ENCODE data around the gene AKAP12. TPM values are rescaled to one million over a fixed set of nuclear protein-coding genes. Genes with fewer than 3 reads are reported as not detected.

AKAP12 gene
- total RNA-seq, 1 experiment from 2014 or later, result 109 TPM

GRCh38 chr6:151324488-151324825 is 84.7 kb downstream of the AKAP12 start:
- Histone ChIP-seq H3K36me3 (ENCODE audit: low read depth, low read length) (no peaks in the 10 kb centered on the region), H3K27ac (ENCODE audit: low read length) (peak overlapping the region; percentile 87), H3K4me3 (ENCODE audit: low read length) (peak overlapping the region; percentile 89), H3K9me3 (ENCODE audit: low read length) (no peaks in the 10 kb centered on the region), H3K79me2 (ENCODE audit: low read length) (peaks cover 42% of the 10 kb centered on the region), H3F3A (ENCODE audit: low read length, unreplicated experiment) (no peaks in the 10 kb centered on the region), H2AFZ (ENCODE audit: low read length) (0 out of 2 replicates have a peak overlapping the region, but pooled peaks have one; percentile 14), H3K27me3 (ENCODE audit: low read length) (no peaks in the 10 kb centered on the region), H3K4me1 (ENCODE audit: insufficient read depth, low read length) (peaks cover 27% of the 10 kb centered on the region), H4K20me1 (ENCODE audit: low read length) (peaks cover 11% of the 10 kb centered on the region), H3K9ac (ENCODE audit: low read length) (peak overlapping the region; percentile 95), H3K9me2 (replicated peaks; ENCODE audit: low read length) (no peaks in the 10 kb centered on the region), H3K4me2 (ENCODE audit: low read length) (peak overlapping the region; percentile 80)
- DNase-seq (no peak), ATAC-seq (no peak)
- BruUV-seq (replicated peaks), result no TSS peak
- CTCF ChIA-PET, result interaction anchor here (0.6 to 2.9 kb wide), 8 partner anchors 50 to 433 kb away, joined by 3 to 17 read pairs (median 9); no protein-coding TSS in a partner anchor
- intact Hi-C loops (cut with micrococcal nuclease), result loop anchor here (1.0 to 10.0 kb wide), 3 partner anchors 80 to 310 kb away; no protein-coding TSS in a partner anchor
- POLR2A ChIA-PET (ENCODE audit: unreplicated experiment), result interaction anchor here (0.5 to 0.6 kb wide), 2 partner anchors 265 to 279 kb away, joined by 3 to 4 read pairs; no protein-coding TSS in a partner anchor
- TF ChIP-seq EZH2phosphoT487 (IDR thresholded peaks at IDR 0.05; ENCODE audit: borderline replicate concordance, low read length) (no peak), CTCF (conservative IDR thresholded peaks at IDR 0.05; ENCODE audit: low read depth, low read length) (no peak; the same call in 1 of the 2 replicates), EZH2 (IDR thresholded peaks at IDR 0.05; ENCODE audit: low read length, unreplicated experiment) (no peak)

- Histone ChIP-seq H3K4me3 (ENCODE audit: low read length) (peak overlapping the region; percentile 89), H3K27ac (ENCODE audit: low read length) (peak overlapping the region; percentile 87), H3K36me3 (ENCODE audit: low read depth, low read length) (no peaks in the 10 kb centered on the region), H3K4me2 (ENCODE audit: low read length) (peak overlapping the region; percentile 80), H3F3A (ENCODE audit: low read length, unreplicated experiment) (no peaks in the 10 kb centered on the region), H4K20me1 (ENCODE audit: low read length) (peaks cover 20% of the 10 kb centered on the region), H3K4me1 (ENCODE audit: insufficient read depth, low read length) (peaks cover 27% of the 10 kb centered on the region), H2AFZ (ENCODE audit: low read length) (peak overlapping the region; percentile 28), H3K79me2 (ENCODE audit: low read length) (peaks cover 51% of the 10 kb centered on the region), H3K9me3 (ENCODE audit: low read length) (no peaks in the 10 kb centered on the region), H3K9ac (ENCODE audit: low read length) (peak overlapping the region; percentile 95), H3K9me2 (replicated peaks; ENCODE audit: low read length) (no peaks in the 10 kb centered on the region), H3K27me3 (ENCODE audit: low read length) (no peaks in the 10 kb centered on the region)
- TF ChIP-seq CTCF (conservative IDR thresholded peaks at IDR 0.05; ENCODE audit: low read depth, low read length), result no peak
- TF ChIP-seq EZH2 (IDR thresholded peaks at IDR 0.05; ENCODE audit: low read length, unreplicated experiment), result no peak
- no peak for TF ChIP-seq EZH2phosphoT487 (IDR thresholded peaks at IDR 0.05; ENCODE audit: borderline replicate concordance, low read length)
- intact Hi-C loops (cut with micrococcal nuclease), result loop anchor here (2.0 to 10.0 kb wide), 2 partner anchors 81 to 265 kb away; no protein-coding TSS in a partner anchor
- DNase-seq (peak; percentile 68), ATAC-seq (peak; percentile 72)
- no TSS peak for BruUV-seq (replicated peaks)
- ChIA-PET CTCF (interaction anchor here (0.6 to 2.9 kb wide), 6 partner anchors 10 to 509 kb away, joined by 4 to 17 read pairs (median 6); no protein-coding TSS in a partner anchor), POLR2A (ENCODE audit: unreplicated experiment) (interaction anchor here (0.6 to 0.7 kb wide), 7 partner anchors 116 to 507 kb away, joined by 3 to 12 read pairs (median 4); no protein-coding TSS in a partner anchor)
Measured at GRCh38 chr6:151325075-151326050, 85.6 kb downstream of the AKAP12 start.

Measured in PC-3 (cell line).